Smooth muscle cell of the brain vasculature (primary cell): Measurements from ENCODE around the gene HPCAL1.

Source experiments
- DNase-seq: peaks from one replicate; pipeline ENCODE4 v3.0.0-alpha.2; 2012; ENCODE audit warnings: low read depth, low spot score

HPCAL1 gene

GRCh38 chr2:10406016-10406415, 103.3 kb downstream of the HPCAL1 start:
- DNase-seq: no peak

- DNase-seq: no peak
Observed at GRCh38 chr2:10406491-10407188, 103.9 kb downstream of the HPCAL1 start.

GRCh38 chr2:10407432-10407831, 104.7 kb downstream of the HPCAL1 start:
- DNase-seq: no peak

- DNase-seq: no peak
Observed at GRCh38 chr2:10407841-10408648, 105.3 kb downstream of the HPCAL1 start.

GRCh38 chr2:10408649-10409579, 106.2 kb downstream of the HPCAL1 start:
- no peak for DNase-seq

- DNase-seq: no peak
Observed at GRCh38 chr2:10410001-10410822, 107.5 kb downstream of the HPCAL1 start.

- no peak for DNase-seq
Observed at GRCh38 chr2:10410823-10411437, 108.2 kb downstream of the HPCAL1 start.

- DNase-seq: no peak
Observed at GRCh38 chr2:10411557-10411956, 108.9 kb downstream of the HPCAL1 start.

GRCh38 chr2:10412380-10412779, 109.7 kb downstream of the HPCAL1 start:
- no peak for DNase-seq

- no peak for DNase-seq
Observed at GRCh38 chr2:10413503-10413902, 110.8 kb downstream of the HPCAL1 start.

GRCh38 chr2:10413991-10414451, 111.3 kb downstream of the HPCAL1 start:
- no peak for DNase-seq

- no peak for DNase-seq
Observed at GRCh38 chr2:10414591-10414990, 111.9 kb downstream of the HPCAL1 start.

GRCh38 chr2:10415048-10415447, 112.3 kb downstream of the HPCAL1 start:
- no peak for DNase-seq

- no peak for DNase-seq
Observed at GRCh38 chr2:10415640-10416039, 112.9 kb downstream of the HPCAL1 start.

- DNase-seq: no peak
Observed at GRCh38 chr2:10417551-10418335, 115.0 kb downstream of the HPCAL1 start.

- DNase-seq: no peak
Observed at GRCh38 chr2:10419553-10420257, 117.0 kb downstream of the HPCAL1 start.

GRCh38 chr2:10422251-10422650, 119.5 kb downstream of the HPCAL1 start:
- DNase-seq: no peak

- DNase-seq: no peak
Observed at GRCh38 chr2:10422732-10423399, 120.2 kb downstream of the HPCAL1 start.

- DNase-seq: no peak
Observed at GRCh38 chr2:10423400-10423774, 120.7 kb downstream of the HPCAL1 start.
